Left cardiac atrium (tissue), 4 donors: Measurements from ENCODE around the gene GFRA1. TPM values are rescaled to one million over a fixed set of nuclear protein-coding genes. Genes with fewer than 3 reads are reported as not detected.
"Not testable (repeated sequence)": the region's sequence is repeated elsewhere in the genome, so short reads cannot be mapped to it uniquely, and the experiment has no call there.

ENCODE experiments used
- ATAC-seq, 2 donors: fragments of 200-7000 bp; cut with Tn5 transposase; one replicate each; pipeline ENCODE4 v1.9.1; 2020; ENCODE audit warnings: mild to moderate bottlenecking in 2 of 2, moderate library complexity in 2 of 2
- DNase-seq: peaks from one replicate; pipeline ENCODE4 v3.0.0-alpha.2; 2020
- intact Hi-C, 2 donors: fragments of 100-400 bp; cut with DNase I; formaldehyde crosslinking; loops; one replicate each; pipeline versions ENCODE4 v1.14.1 to v1.15.1; 2022 to 2023
- total RNA-seq, 2 donors: library from RNA; stranded (reverse); fragmentation: NEBNext Ultra II Directional; extraction: Animal tissue kit (Norgen Biotek cat#: 25700); gene quantifications; one replicate each; pipeline ENCODE4 v1.2.1, GENCODE V29; 2021
- donor health status: DM: no; HTN: yes; CAD: no.
- donor health status: DM: no; HTN: yes; CAD: no; lungs with severe emphysema.
- donor health status: DM: yes; HTN: yes; CAD: no.
- donor health status: Dilated cardiomyopathy.

GFRA1 gene
- total RNA-seq, 2 donors from 2014 or later, result 4.9 to 12.1 TPM

DNA sequence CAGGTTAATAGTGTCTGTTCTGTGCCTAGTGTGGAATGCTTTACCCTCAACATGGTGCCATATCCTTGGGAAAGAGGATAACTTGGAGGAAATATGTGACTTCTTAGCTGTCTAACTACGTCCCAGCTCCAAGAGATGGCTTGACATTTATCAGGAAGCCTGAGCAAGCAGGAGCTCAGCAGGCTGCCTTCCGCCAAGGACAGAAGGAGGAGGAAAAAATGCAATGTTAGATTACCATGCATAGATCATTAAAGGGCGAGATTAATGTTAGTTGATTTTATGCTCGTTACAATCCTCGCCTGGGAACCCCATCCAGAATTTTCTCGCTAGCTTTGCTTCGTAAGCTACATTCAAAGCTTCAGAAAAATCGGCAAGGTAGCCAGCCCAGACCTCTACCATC, 97.8 kb downstream of the GFRA1 start:
- intact Hi-C loops, result no loop called here
- DNase-seq (no peak), ATAC-seq (no peak)

DNA sequence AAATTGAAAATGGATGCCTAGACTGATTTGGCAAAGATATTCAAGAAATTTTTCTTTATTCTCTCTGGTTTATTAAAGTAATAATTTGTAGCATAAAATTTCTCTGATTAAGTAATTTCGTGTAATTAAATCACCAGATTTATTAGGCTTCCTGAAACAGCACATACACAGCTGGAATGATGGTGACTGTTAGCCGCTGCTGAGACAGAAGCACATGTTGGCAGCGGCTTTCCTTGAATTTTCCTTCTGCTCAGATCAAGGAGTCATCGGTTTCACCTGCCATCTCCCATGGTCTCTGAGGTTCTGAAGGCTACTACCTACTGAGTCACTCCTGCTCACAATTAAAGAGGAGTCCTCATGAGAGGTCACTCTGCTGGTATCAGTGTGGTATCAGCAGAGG, 101.5 kb downstream of the GFRA1 start:
- DNase-seq (no peak), ATAC-seq (no peak)
- intact Hi-C loops, result no loop called here

DNA sequence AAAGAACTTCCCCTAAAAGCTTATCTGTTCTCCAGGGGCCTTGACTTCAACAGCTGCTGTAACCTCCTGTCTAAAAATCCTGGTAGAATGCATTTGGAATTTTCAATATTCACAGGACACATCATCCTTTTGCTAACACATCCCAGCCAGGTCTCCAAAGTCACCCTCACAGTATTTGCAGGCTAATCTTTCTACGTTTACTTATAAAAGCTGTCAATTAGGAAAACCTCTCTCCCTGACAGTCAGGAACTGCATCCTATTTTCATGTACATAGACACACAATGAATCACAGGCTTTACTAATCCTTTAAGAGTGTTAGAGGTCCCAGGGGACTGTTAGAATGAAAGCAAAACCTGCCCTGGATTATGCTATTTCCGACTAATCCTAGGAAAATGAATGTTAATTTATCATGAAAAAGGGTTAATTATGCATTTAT, 102.2 kb downstream of the GFRA1 start:
- intact Hi-C loops, result no loop called here
- ATAC-seq (no peak), DNase-seq (no peak)

DNA sequence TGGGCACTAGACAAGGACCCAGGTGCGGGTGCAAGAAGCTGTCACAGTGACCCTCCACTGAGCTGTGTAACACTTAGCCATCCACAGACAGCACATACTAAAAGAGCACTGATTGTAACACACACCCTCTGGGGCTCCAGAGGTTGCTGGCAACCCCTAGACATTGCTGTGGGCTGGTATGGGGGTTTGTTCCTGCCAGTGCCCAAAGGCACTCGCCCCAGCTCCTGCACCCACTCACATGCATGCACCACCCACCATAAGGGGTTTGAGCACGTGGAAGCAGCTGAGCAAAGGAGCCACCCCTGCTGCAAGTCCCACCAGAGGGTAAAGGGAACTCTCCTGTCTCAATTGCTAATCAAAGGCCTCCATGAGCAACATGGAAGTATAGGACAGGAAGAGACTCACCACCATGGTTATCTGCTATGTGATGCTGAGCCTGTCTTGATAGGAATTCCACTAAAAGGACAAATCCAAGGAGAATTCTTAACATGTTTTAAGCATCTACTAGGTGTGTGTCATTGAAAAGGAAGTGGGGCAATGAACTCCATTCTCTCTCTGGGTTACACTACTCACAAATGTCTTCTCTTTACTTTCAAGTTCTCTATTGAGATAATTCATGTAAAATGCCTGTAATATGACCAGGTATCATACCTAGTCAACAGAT, 103.1 kb downstream of the GFRA1 start:
- no peak for ATAC-seq
- intact Hi-C loops, result no loop called here
- no peak for DNase-seq

DNA sequence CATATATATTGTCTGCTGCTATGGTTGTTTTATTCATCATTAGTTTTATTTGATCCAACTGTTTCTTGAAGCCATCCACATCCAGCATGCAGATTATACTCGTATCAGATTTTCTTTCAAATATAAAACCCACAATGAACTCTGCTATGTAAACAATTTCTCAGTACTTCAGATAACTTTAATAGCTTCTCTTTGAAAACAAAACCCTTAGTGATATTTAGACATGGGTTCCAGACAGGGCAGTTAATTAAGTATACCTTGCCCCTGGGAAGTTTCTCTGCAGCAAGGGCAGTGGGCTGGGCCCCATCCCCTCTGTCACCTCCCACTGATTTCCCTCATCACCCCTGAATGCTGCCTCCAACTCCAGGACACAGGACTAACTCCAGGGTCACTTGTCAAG, 104.3 kb downstream of the GFRA1 start:
- no peak for ATAC-seq
- DNase-seq, result no peak
- intact Hi-C loops, result no loop called here

DNA sequence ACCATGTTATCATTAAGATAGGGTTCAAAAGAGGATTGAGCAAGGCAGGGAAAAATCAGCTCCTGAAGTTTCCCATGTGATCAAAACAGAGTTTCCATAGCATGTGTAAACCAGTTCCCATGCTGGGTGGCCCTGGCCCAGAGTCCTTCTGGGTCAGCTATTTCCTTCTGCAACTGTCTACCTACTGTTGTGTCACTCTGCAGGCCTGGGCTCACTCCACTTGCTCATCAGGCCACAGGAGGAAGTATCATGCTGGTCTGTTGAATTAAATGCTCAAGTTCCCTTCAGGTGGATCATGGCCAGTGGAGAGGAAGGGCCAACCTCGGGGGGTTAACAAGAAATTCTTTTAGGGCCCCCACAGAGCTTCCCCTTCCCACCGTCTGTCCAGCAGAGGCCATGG, 104.7 kb downstream of the GFRA1 start:
- no peak for ATAC-seq
- intact Hi-C loops, result no loop called here
- no peak for DNase-seq

DNA sequence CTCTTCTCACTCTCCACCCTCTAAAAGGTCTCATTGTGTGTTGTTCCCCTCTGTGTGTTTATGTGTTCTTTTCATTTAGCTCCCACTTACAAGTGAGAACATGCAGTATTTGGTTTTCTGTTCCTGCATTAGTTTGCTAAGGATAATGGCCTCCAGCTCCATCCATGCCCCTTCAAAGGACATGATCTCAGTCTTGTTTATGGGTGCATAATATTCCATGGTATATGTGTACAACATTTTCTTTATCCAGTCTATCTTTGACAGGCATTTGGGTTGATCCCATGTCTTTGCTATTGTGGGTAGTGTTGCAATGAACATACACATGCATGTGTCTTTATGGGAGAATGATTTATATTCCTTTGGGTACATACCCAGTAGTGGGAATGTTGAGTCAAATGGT, 107.1 kb downstream of the GFRA1 start:
- ATAC-seq, intact Hi-C loops, DNase-seq: not testable (repeated sequence)

DNA sequence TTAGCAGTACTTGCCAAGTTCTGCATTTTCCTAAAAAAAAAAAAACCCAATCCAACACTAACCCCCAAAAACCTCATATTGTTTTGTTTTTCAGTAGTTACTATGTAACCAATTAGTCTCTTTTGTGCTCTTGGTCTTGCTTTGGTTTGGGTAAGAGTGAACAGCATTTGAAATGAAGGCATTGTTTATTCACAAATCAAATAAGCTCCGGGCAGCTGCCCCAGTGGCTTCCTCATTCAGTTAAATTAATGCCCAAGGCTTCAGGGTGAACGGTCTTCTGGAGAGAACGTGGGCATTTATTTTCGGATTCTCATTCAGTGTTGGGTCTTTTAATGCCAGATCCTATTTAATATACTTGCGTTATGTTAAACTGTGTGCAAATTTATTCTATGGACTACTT, 108.7 kb downstream of the GFRA1 start:
- no peak for DNase-seq
- ATAC-seq, result no peak
- intact Hi-C loops, result no loop called here

DNA sequence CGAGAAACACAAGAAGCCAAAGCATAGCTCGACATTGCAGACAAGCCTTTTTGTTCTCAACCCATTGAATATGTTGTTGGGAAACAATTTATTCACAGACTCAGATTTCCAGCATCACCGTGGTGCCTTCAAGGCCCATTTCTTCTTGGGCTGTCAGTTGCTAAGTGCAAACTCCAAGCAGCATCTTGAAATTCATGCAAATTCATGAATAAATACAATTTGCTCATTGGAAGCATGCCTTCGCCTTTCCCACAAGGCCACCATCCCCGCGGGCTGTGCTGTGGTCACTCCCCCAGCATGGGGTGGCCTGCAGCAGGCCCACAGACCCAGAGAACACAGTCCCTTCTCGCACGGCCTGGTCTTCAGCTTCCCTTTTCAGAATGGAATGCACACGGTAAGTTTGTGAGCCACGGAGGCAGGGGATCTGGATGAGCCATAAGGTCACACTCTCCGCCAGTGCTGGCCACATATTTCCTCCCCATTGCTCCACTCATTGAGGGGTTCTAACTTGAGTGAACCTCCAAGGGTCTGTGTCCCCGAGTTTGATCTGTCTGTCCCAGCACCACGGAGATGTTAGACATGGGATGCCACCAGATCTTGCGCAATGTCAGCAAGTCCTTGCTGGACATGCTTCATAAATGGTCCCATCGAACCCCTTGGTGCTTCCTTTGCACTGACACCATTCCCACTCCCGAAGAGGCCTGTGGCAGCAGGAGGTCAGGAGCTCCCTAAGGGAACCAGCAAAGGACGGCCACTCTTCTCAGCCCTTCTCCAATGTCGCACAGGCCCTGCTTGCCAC, 109.5 kb downstream of the GFRA1 start:
- ATAC-seq (no peak), DNase-seq (no peak)
- intact Hi-C loops, result no loop called here

DNA sequence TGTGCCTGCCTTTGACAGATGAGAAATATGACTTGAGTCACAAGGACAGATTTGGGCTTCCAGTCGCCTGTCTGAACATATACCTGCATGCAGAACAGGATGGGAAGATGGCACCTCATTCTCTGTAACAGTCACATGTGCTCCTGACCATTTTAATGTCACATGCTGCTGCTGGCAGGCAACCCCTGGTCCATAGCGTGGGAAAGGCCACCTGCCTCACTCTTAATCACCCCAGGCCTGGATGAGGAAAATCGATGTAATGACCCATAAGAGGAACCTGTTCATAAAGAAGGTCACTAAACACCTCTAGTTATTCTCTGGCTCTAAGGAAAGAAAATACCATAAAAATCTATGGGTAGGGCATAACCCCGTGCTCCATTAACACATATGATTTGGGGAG, 110.2 kb downstream of the GFRA1 start:
- DNase-seq (no peak), ATAC-seq (no peak)
- intact Hi-C loops, result no loop called here

DNA sequence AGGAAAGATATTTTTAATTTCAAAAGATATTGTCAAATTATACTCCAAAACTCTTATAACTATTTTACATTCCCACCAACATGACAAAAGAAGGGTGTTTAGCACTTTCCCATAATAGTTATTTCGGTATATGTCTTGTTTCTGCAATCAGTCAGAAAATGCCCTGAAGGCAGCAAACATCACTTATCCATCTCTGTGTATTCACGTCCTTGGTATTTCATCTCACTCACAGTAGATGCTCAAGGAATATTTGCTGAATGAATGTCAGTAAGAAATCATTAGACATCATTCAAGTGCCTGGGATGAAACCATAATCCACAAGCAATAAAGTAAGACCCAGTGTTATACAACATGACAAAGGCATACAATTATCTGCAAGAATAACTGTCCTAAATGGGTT, 112.7 kb downstream of the GFRA1 start:
- intact Hi-C loops, result no loop called here

DNA sequence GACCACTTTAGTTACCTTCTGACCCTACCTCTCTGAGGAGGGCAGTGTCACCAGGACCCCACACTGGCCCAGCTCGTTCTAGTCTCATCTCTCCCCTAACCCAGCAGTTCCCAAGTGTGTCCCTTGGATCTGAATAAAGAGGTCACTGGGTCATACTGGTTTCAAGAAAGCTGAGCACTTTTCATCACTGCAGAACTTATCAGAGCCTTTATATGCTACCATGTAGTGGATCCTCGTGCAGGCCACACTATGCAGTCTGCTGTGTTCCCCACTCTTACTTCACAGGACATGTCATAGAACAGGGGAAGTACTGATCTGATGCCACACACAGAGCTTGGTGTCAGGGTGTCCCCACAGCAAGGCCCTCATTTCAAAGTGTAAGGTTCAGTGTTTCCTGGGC, 113.8 kb downstream of the GFRA1 start:
- DNase-seq, result no peak
- intact Hi-C loops, result no loop called here
- ATAC-seq, result no peak

More for the DNA sequence above, 112.7 kb downstream of the GFRA1 start:
- ATAC-seq, result no peak
- DNase-seq, result no peak

DNA sequence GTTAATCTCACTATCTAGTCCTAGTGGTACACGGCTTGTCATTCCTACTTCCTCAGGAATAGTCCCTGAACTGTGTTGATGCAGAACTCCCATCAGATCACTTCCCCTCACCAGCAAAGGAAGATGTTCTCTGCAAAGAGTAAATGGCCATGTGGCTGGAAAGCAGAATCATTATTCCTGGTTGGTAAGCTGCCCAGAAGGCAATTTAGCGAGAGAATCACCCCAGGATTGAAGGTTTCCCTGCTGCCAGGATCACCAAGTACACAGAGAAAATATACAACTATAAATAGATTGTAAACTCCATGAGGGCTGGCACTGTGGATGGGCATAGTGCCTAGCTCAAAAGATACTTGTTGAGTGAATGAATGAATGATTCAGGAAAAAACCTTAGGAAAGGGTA, 115.0 kb downstream of the GFRA1 start:
- ATAC-seq, result no peak
- intact Hi-C loops, result no loop called here

DNA sequence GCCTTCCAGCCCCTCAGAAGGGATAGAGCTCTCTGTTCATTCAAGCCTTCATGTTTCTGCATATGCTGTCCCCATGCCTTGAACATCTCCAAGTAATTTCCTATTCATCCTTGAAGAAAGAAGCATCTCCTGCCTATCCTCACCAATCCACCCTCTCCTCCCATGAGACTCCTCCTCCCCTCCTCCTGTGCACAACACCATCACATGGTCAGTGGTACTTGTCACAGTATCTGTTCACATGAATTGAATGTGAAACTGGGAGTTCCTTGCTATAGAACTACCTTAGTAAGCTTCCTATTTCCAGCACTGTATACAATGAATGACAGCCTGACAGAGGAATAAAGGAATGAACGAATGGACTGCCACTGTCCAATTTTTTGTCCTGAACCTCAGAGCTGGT, 115.5 kb downstream of the GFRA1 start:
- intact Hi-C loops, result no loop called here
- DNase-seq (no peak), ATAC-seq (no peak)

More for the DNA sequence above, 115.0 kb downstream of the GFRA1 start:
- DNase-seq, result no peak

DNA sequence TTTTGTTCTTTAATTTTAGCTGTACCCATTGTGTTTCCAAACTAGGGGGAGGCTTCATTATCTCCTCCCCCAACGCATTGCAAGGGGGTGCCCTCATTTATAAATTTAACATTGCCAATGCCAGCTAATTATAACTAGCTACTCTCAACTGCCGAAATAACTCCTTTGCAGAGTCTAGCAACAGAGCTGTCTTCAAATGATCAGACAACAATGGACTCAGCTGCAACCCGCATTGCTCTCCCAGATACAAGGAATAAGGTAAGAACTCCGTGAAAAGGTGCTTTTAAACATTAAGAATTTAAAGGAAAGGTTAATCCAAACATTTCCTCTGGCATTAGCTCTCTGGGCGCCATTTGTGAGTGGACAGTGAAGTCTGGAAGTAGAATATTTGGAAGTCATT, 116.2 kb downstream of the GFRA1 start:
- ATAC-seq, result no peak

DNA sequence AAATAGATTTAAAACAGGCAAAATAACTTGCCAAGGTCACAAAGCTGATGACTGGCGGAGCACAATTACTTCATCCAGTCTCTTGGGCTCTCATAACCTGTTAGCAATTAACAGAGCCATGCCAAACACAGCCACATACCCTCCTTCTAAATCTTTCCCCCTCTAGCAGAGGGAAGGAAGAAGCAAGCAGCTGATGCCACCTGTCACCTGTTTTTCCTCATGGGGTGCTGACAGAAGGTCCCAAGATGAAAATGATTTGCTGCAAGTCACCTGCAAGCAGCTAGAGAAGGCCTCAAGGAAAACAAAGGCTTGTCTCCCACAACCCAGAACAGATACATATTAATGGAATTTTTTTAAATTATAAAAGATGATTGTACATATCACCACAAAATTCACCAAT, 117.8 kb downstream of the GFRA1 start:
- ATAC-seq (no peak), DNase-seq (no peak)
- intact Hi-C loops, result no loop called here

More for the DNA sequence above, 116.2 kb downstream of the GFRA1 start:
- intact Hi-C loops, result no loop called here
- no peak for DNase-seq

DNA sequence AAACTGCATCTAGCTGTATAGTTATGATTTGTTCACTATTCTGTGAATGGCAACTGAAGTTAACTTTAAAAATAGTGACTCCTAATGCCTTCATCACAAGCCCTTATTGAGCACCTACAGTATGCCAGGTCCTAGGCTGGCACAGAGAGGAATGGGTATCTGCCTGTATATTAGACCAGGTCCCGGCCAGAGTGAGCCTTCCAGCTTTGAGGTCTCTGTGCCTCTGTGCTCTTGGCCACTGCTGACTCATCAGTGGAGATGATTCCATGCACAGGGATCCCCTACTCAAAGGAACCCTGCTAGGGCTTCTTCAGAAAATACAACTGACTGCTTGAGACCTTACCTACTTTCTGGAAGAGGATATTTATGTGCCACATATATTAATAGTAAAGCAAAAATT, 118.4 kb downstream of the GFRA1 start:
- intact Hi-C loops, result no loop called here
- ATAC-seq, result no peak
- no peak for DNase-seq

DNA sequence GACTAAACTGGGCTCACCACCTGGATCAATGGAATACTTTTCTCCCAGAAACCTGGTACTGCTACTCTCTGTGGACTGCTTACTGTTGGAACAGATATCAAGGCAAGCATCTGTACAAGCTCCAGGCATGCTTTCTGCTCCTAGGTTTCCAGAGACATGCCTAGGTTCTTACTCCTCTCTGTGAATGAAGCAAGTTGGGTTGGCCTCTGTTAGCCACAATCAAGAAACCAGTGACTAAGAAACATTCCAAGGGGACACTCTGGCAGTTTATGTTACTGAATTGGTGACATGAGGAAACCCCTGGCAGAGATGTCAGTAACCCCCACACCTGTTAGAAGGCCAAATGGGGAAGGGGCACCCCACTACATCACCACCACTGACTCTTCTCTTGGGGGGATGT, 121.9 kb downstream of the GFRA1 start:
- ATAC-seq, result no peak
- DNase-seq, result no peak
- intact Hi-C loops, result no loop called here

DNA sequence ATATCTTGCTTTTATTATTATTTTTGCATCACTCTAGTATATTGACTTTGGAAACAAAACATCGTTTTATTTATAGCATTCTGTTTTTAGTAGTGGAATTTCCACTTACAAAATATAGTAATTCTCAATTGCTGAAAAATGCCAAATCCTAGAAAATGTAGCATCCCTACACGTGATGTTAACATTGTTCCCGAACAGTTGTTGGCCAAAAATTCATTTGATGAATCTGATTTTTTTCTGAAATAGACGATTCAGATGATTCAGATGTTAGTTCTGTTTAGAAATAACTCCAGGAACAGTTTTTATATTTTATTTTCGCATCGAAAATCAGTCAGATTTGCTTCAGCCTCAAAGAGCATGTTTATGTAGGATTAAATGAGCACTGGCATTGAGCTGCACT, 122.4 kb downstream of the GFRA1 start:
- intact Hi-C loops, result no loop called here
- no peak for DNase-seq
- ATAC-seq, result no peak

DNA sequence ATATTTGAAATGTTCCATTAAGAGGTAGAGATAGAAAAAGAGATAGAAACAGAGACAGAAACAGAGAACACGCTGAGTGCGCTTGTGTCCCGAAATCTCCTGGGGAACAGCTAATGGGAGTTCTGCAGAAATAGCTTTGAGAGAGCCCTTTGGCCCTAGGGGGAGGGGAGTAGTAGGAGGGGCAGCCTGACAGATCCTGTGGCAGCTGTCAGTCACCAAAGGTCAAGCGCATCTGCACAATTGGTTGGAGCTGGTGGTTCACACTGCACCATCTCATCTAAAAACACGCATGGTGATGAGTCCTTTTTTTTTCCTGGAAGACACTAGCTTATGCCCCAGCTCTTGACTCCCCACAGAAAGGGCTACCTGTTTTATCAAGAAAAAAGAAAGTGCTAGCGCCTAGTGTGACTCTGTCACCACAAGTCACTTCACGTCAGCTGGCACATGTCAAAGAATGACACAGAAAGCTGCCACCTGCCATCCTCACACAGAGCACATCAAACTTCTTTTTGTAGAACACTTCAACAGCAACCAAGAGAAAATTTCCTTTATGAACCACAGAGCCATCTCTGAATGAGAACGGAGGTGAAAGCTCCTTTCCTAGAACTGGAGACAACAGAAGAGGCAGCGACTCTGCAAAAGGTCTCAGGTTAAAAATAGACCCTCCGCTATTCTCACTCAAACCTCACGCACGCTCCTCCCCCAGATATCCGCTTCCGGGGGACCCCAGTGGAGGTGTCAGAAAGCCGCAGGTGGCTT, 125.7 kb downstream of the GFRA1 start:
- ATAC-seq (no peak), DNase-seq (no peak)
- intact Hi-C loops, result no loop called here
